Adrenal gland (tissue), 5 donors: Measurements from ENCODE around the gene THSD7A.

Experiments used
- CTCF ChIP-seq, 6 experiments: fragments of 450-650 bp in 4 of 6; fragments of 200-600 bp in 2 of 6; sonication (generic) in 1 of 6; IDR thresholded peaks; 1 replicate in 5 of 6; 2 replicates in 1 of 6; pipeline versions ENCODE4 v1.5.1 to v1.8.0; 2016 to 2021; ENCODE audit warnings: antibody characterized with exemption in 6 of 6, mild to moderate bottlenecking in 2 of 6, moderate library complexity in 1 of 6
- POLR2A ChIP-seq, 2 donors: fragments of 450-650 bp; IDR thresholded peaks; one replicate each; pipeline ENCODE4 v1.6.1; 2017; ENCODE audit warnings: antibody characterized with exemption in 2 of 2, mild to moderate bottlenecking in 2 of 2, moderate library complexity in 1 of 2
- donor health status: DM: no; HTN: no; CAD: no.

- no peak for TF ChIP-seq CTCF (IDR thresholded peaks at IDR 0.05)
- TF ChIP-seq POLR2A (IDR thresholded peaks at IDR 0.05), result no peak
Observed at GRCh38 chr7:11449316-11449715, 382.7 kb downstream of the THSD7A start.
